B cell (primary cell): ENCODE measurements around the gene TOP3B. TPM values are rescaled to one million over a fixed set of nuclear protein-coding genes. Genes with fewer than 3 reads are reported as not detected.

ENCODE experiments used
- ATAC-seq: fragments of 200-7000 bp; cut with Tn5 transposase; one replicate; pipeline ENCODE4 v1.10.0; 2021; ENCODE audit warnings: low read depth, mild to moderate bottlenecking, moderate number of reproducible peaks, moderate library complexity
- CTCF ChIA-PET: fragments of 350-600 bp; sonication (Branson Sonifier 250); formaldehyde crosslinking; loops from one replicate; lab custom pipeline; 2021; ENCODE audit warnings: antibody characterized with exemption, inconsistent platforms; lab: Charles Lee
- POLR2A ChIA-PET: fragments of 350-600 bp; sonication (Branson Sonifier 250); formaldehyde crosslinking; loops from one replicate; lab custom pipeline; 2021; ENCODE audit warnings: antibody characterized with exemption; lab: Charles Lee
- DNase-seq: peaks from one replicate; pipeline ENCODE4 v3.0.0; 2013
- H2AFZ ChIP-seq: 2 replicates; pipeline ENCODE4 v1.6.1; 2012; ENCODE audit warnings: mild to moderate bottlenecking, low read depth, low read length; ENCODE audit not compliant: insufficient read depth, poor library complexity, severe bottlenecking
- H3K27ac ChIP-seq, 2 donors: 1 replicate in 1 of 2; 2 replicates in 1 of 2; pipeline ENCODE4 v1.5.1; 2012 to 2013; ENCODE audit warnings: low read length in 2 of 2, mild to moderate bottlenecking in 2 of 2, moderate library complexity in 1 of 2
- H3K27me3 ChIP-seq, 4 experiments: fragments of 200-600 bp in 1 of 4; sonication (generic) in 1 of 4; replicated peaks in 1 of 4; 1 replicate in 2 of 4; 2 replicates in 2 of 4; pipeline versions ENCODE4 v1.6.1 to v1.7.0; 2013 to 2016; ENCODE audit warnings: low read length in 3 of 4, mild to moderate bottlenecking in 2 of 4, mixed read lengths in 1 of 4, moderate library complexity in 1 of 4; ENCODE audit not compliant: insufficient read depth in 4 of 4, control insufficient read depth in 3 of 4; ENCODE audit errors: control extremely low read depth in 1 of 4
- H3K36me3 ChIP-seq, 2 experiments: replicated peaks in 1 of 2; 1 replicate in 1 of 2; 2 replicates in 1 of 2; pipeline versions ENCODE4 v1.6.1 to v1.7.1; 2013; ENCODE audit warnings: low read length in 1 of 2; ENCODE audit not compliant: insufficient read depth in 2 of 2, control insufficient read depth in 1 of 2; ENCODE audit errors: control extremely low read depth in 1 of 2, extremely low read depth in 1 of 2
- H3K4me1 ChIP-seq, 2 donors: fragments of 200-600 bp in 1 of 2; sonication (generic) in 1 of 2; 1 replicate in 1 of 2; 2 replicates in 1 of 2; pipeline versions ENCODE4 v1.5.1 to v1.6.1; 2013 to 2017; ENCODE audit warnings: low read length in 2 of 2; ENCODE audit not compliant: control insufficient read depth in 2 of 2, insufficient read depth in 2 of 2
- H3K4me2 ChIP-seq: replicated peaks from 2 replicates; pipeline ENCODE3; 2012; ENCODE audit warnings: mild to moderate bottlenecking, low read depth, low read length; ENCODE audit not compliant: poor library complexity, severe bottlenecking
- H3K4me3 ChIP-seq, 5 experiments: fragments of 200-600 bp in 1 of 5; sonication (generic) in 1 of 5; 1 replicate in 3 of 5; 2 replicates in 2 of 5; pipeline versions ENCODE4 v1.5.1 to v1.7.0; 2011 to 2016; ENCODE audit warnings: low read length in 4 of 5, mild to moderate bottlenecking in 4 of 5, low read depth in 2 of 5, control low read depth in 1 of 5, moderate library complexity in 1 of 5; ENCODE audit not compliant: insufficient read depth in 1 of 5; ENCODE audit errors: control extremely low read depth in 1 of 5, extremely low read depth in 1 of 5
- H3K79me2 ChIP-seq: fragments of 200-600 bp; sonication (generic); one replicate; pipeline ENCODE4 v1.6.0; 2016; ENCODE audit warnings: low read length; ENCODE audit not compliant: control insufficient read depth, insufficient read depth
- H3K9ac ChIP-seq: fragments of 200-600 bp; sonication (generic); 2 replicates; pipeline ENCODE4 v1.6.1; 2017; ENCODE audit warnings: mild to moderate bottlenecking, low read length, moderate library complexity
- H3K9me3 ChIP-seq, 3 donors: one replicate each; pipeline versions ENCODE4 v1.6.1 to v1.7.1; 2013; ENCODE audit warnings: low read length in 2 of 3; ENCODE audit not compliant: control insufficient read depth in 2 of 3, insufficient read depth in 1 of 3; ENCODE audit errors: control extremely low read depth in 1 of 3
- H4K20me1 ChIP-seq: 2 replicates; pipeline ENCODE4 v1.6.0; 2012; ENCODE audit warnings: mild to moderate bottlenecking, low read length; ENCODE audit not compliant: insufficient read depth, control insufficient read depth, poor library complexity, severe bottlenecking
- H3K27ac Mint-ChIP-seq: one replicate; pipeline ENCODE4 v1.8.0; 2021; ENCODE audit warnings: mixed read lengths
- H3K27me3 Mint-ChIP-seq: one replicate; pipeline ENCODE4 v1.8.0; 2021; ENCODE audit warnings: mixed read lengths
- H3K4me1 Mint-ChIP-seq: one replicate; pipeline ENCODE4 v1.8.0; 2021; ENCODE audit warnings: mixed read lengths
- H3K4me3 Mint-ChIP-seq: one replicate; pipeline ENCODE4 v1.8.0; 2021; ENCODE audit warnings: mixed read lengths
- H3K9me3 Mint-ChIP-seq: one replicate; pipeline ENCODE4 v1.8.0; 2022; ENCODE audit warnings: mixed read lengths; ENCODE audit not compliant: insufficient read depth
- EZH2 ChIP-seq: IDR thresholded peaks from 2 replicates; pipeline ENCODE4 v1.6.1; 2012; ENCODE audit warnings: borderline replicate concordance, low read depth, mild to moderate bottlenecking, moderate library complexity, low read length; ENCODE audit not compliant: insufficient read depth, poor library complexity, severe bottlenecking
- WGBS: methylation state at CpG from one replicate; pipeline ENCODE4 v1.1.5; 2013; ENCODE audit warnings: missing lambda C conversion rate; ENCODE audit not compliant: insufficient coverage; 5-methylcytosine and 5-hydroxymethylcytosine counted together
- intact Hi-C: fragments of 100-400 bp; cut with micrococcal nuclease; formaldehyde crosslinking; loops from one replicate; pipeline ENCODE4 v1.10.0; 2022
- polyA plus RNA-seq: library from polyadenylated mRNA; depleted of rRNA; stranded (reverse); fragments of >200 nt; gene quantifications from 2 replicates; pipeline ENCODE4 v1.2.3, GENCODE V29; 2012
- total RNA-seq, 2 donors: library from RNA; stranded (reverse); fragments of 120-200 nt in 1 of 2; gene quantifications; 1 replicate in 1 of 2; 2 replicates in 1 of 2; pipeline versions ENCODE4 v1.2.3 to v1.2.4, GENCODE V29; 2013 to 2022
- TF ChIP-seq, protein P1 (sequence below): fragments of 200-600 bp; IDR thresholded peaks from one replicate; pipeline ENCODE4 v1.8.0; 2022; ENCODE audit warnings: antibody characterized with exemption, mild to moderate bottlenecking

The TOP3B gene
- total and polyA plus RNA-seq, 2 donors (not counting 1 experiment from before 2014, with no cell fraction given) = 77.1 to 105 TPM

DNA sequence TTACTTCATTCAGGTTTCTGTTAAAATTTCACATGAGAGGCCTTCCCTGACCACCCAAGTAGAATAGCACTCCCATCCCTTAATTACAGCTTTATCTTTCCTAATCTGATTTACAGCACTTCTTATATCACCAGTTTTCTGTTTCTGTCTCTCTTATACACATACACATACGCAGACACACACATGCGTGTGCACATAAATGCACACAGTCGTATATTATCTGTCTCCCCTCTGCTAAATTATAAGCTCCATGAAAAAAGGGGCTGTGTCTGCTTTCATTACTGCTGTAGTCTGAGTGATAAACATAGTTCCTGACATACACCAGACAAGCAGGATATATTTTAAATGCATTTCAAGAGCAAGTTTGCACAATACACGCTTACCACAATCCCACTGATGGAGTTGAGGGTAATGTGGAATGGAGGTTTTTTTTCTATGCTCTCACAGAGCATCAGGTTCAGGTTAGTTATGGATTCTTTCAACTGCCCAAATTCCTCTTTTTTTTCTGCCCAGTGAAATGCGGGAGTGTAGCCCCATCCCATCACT is 13.7 kb upstream of the TOP3B start:
- Mint-ChIP-seq H3K27ac (no peak overlapping the region), H3K27me3 (no peaks in the 10 kb centered on the region), H3K4me1 (no peaks in the 10 kb centered on the region), H3K4me3 (no peak overlapping the region), H3K9me3 (no peaks in the 10 kb centered on the region)
- ChIA-PET CTCF (no interaction called here), POLR2A (no interaction called here)
- Histone ChIP-seq H3K4me2 (no peak overlapping the region), H3K36me3 (no peaks in the 10 kb centered on the region), H3K79me2 (no peaks in the 10 kb centered on the region), H3K27me3 (no peaks in the 10 kb centered on the region), H3K9ac (no peak overlapping the region), H4K20me1 (no peaks in the 10 kb centered on the region), H3K4me1 (no peaks in the 10 kb centered on the region), H3K4me3 (no peak overlapping the region), H2AFZ (no peak overlapping the region), H3K9me3 (no peaks in the 10 kb centered on the region), H3K27ac (no peak overlapping the region)
- no peak for TF ChIP-seq EZH2
- TF ChIP-seq, protein P1, sequence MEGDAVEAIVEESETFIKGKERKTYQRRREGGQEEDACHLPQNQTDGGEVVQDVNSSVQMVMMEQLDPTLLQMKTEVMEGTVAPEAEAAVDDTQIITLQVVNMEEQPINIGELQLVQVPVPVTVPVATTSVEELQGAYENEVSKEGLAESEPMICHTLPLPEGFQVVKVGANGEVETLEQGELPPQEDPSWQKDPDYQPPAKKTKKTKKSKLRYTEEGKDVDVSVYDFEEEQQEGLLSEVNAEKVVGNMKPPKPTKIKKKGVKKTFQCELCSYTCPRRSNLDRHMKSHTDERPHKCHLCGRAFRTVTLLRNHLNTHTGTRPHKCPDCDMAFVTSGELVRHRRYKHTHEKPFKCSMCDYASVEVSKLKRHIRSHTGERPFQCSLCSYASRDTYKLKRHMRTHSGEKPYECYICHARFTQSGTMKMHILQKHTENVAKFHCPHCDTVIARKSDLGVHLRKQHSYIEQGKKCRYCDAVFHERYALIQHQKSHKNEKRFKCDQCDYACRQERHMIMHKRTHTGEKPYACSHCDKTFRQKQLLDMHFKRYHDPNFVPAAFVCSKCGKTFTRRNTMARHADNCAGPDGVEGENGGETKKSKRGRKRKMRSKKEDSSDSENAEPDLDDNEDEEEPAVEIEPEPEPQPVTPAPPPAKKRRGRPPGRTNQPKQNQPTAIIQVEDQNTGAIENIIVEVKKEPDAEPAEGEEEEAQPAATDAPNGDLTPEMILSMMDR = no peak
- DNase-seq = no peak
- intact Hi-C loops = no loop called here
- ATAC-seq = no peak
- no CpG with 5 or more reads among the region's 5 CpGs for WGBS

DNA sequence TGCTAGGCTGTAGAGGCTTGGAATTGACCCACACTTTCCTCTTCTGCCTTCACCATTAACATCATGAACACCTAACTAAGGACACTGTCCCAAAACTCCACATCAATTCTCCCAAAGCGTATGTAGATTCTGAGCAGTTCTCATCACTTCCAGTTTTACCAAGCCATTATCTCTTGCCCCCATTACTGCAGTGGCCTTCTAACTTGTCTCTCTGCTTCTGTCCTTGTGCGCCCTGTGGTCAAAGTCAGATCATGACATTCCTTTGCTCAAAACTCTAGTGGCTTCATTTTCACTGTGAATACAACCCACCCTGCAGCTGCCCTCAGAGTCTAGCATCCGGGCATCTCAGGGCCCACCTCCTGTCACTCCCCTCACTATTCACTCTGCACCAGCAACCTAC is 13.1 kb upstream of the TOP3B start:
- H3K4me2 ChIP-seq = no peak overlapping the region

More for the DNA sequence above, 13.1 kb upstream of the TOP3B start:
- no peak overlapping the region for H3K27ac Mint-ChIP-seq
- H3K4me1 Mint-ChIP-seq = no peaks in the 10 kb centered on the region
- no peaks in the 10 kb centered on the region for H3K27me3 ChIP-seq
- H2AFZ ChIP-seq = no peak overlapping the region
- WGBS = 100% methylated on average over 3 of the region's 3 CpGs
- TF ChIP-seq EZH2 = no peak
- TF ChIP-seq, protein P1 = no peak
- no peaks in the 10 kb centered on the region for H3K79me2 ChIP-seq
- DNase-seq = no peak
- H3K9me3 Mint-ChIP-seq = no peaks in the 10 kb centered on the region
- H4K20me1 ChIP-seq = no peaks in the 10 kb centered on the region
- no peaks in the 10 kb centered on the region for H3K36me3 ChIP-seq
- ChIA-PET CTCF (no interaction called here), POLR2A (no interaction called here)
- H3K27ac ChIP-seq = no peak overlapping the region
- H3K9me3 ChIP-seq = no peaks in the 10 kb centered on the region
- intact Hi-C loops = no loop called here
- H3K27me3 Mint-ChIP-seq = no peaks in the 10 kb centered on the region
- no peaks in the 10 kb centered on the region for H3K4me1 ChIP-seq
- ATAC-seq = no peak
- H3K9ac ChIP-seq = no peak overlapping the region
- no peak overlapping the region for H3K4me3 ChIP-seq
- no peak overlapping the region for H3K4me3 Mint-ChIP-seq
